Hematopoietic multipotent progenitor cell treated with erythropoietin and hydrocortisone succinate and interleukin-3 and kit ligand, for 6 days (in vitro differentiated cells): ENCODE data around the gene HDDC3.

Source experiments
- DNase-seq: peaks from one replicate; pipeline ENCODE4 v3.0.0-alpha.2; 2015

The HDDC3 gene

DNA sequence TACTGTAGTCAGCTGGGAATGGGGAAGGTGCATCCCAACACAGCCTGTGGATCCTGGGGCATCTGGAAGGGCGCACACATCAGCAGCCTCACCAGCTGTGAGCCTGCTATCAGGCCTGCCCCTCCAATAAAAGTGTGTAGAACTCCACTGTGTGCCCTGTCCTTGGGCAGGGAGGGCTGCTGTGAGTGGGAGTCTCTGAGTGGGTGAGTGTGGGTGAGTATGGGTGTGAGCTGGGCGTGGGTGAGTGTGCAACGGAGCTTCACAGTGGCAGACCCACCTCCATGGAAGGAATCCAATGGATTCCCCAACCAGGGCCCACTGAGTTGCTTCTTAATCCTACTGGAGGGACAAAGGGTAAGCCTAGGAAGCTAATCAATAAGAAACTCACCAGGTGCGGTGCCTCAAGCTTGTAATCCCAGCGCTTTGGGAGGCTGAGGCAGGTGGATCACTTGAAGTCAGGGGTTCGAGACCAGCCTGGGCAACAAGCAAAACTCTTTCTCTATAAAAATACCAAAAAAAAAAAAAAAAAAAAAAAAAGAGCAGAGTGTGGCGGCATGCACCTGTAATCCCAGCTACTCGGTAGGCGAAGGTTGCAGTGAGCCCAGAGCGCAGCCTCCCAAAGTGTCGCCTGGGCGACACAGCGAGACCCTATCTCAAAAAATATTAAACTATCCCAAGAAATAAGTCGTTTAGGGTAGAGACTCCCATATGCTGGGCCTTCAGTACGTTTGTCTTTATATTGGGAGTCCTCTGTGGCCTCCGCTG, 21.8 kb upstream of the HDDC3 start:
- no peak for DNase-seq

DNA sequence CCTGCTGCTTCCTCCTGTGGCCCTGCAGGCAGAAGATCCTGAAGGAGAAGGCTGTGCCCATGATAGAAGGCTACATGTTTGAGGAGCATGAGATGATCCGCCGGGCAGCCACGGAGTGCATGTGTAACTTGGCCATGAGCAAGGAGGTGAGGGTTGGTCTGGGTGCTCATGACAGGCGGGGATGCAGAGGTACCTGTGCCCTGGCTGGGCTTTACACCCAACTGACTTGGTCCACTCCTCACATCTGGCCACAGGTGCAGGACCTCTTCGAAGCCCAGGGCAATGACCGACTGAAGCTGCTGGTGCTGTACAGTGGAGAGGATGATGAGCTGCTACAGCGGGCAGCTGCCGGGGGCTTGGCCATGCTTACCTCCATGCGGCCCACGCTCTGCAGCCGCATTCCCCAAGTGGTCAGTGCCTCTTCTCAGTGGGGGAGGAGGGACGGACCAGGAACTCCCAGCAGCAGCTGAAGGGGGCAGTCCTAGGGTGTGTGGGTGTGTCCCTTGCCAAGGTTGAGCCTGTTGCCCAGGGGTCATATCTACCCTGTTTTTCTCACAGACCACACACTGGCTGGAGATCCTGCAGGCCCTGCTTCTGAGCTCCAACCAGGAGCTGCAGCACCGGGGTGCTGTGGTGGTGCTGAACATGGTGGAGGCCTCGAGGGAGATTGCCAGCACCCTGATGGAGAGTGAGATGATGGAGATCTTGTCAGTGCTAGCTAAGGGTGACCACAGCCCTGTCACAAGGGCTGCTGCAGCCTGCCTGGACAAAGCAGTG, 20.7 kb upstream of the HDDC3 start:
- DNase-seq, result no peak

DNA sequence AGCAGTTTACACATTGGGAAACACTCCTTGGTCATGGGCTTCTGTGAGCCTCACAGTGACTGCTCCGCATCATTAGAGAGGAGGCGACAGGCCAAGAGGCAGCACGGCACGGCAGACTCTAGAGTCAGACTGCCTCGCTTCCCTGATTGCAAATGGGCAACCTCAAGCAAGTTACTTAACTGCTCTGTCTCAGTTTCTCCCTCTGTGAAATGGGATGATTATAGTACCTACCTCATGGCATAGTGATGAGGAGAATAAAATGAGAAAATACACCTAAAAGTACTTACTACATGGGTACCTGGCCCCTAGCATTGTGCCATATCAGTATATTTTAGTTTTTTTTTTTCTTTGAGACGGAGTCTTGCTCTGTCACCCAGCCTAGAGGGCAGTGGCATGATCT, 18.3 kb upstream of the HDDC3 start:
- DNase-seq, result no peak

DNA sequence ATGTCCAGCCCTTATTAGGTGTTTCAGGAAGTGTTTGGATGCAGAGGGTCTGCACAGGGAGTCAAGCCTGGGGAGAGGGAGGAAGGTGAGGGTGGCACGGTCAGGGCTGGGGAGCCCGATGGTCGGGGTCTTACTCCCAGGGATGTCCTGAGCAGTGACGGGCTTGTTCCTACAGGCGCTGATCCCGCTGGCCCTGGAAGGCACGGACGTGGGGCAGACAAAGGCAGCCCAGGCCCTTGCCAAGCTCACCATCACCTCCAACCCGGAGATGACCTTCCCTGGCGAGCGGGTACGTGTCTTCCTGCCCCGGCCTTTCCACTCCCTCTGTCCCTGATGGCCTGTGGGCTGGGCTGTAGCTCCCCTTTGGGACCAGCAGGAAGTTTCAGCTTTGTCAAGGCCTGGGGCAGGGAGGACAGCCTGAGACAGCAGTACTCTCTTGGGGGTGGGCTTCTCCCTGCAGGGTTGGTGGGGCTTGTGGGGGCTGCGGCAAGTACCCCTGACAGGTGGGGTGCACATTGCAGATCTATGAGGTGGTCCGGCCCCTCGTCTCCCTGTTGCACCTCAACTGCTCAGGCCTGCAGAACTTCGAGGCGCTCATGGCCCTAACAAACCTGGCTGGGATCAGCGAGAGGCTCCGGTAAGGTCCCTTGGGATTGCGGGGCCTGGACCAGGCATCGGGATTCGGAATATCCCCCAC, 17.8 kb upstream of the HDDC3 start:
- no peak for DNase-seq

DNA sequence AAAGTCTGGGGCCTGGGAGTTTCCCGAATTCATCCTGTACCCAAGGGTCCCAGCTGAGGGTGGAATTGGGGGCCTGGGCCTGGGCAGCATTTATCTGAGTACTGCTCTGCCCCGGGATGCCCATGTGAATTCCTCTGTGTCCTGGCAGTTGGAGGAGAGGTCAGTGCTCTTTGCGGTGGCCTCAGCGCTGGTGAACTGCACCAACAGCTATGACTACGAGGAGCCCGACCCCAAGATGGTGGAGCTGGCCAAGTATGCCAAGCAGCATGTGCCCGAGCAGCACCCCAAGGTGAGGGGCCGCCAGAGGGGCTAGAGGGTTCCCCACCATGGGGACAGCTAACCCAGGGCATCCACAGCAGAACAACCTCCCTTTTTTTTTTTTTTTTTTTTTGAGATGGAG, 16.2 kb upstream of the HDDC3 start:
- no peak for DNase-seq

DNA sequence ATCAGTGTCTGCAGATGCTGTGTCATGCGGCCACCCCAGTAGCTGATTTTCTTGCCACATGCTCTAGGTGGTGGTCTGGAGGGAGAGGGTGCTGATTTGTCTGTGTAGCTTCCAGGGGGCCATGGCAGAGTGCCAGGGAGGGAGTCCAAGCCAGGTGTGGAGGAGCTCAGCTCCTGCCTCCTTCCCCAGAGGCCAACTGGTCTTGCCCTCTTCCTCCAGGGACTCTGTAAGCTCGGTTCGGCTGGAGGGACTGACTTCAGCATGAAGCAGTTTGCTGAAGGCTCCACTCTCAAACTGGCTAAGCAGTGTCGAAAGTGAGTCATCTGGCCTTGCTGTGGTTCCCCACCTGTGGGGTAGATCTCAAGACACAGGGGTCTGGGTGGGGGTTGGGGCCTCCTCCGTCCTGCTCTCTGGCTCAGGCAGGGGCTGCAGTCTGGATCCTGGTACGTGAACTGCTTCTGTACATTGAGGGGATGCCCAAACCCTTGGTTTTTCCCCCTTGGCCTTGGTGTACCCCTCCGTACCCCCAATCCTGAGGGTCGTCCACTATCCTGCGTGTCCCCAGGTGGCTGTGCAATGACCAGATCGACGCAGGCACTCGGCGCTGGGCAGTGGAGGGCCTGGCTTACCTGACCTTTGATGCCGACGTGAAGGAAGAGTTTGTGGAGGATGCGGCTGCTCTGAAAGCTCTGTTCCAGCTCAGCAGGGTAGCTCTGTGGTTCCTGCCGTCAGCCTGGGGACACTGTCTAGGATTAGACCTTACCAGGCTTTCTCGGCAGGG, 15.4 kb upstream of the HDDC3 start:
- DNase-seq, result no peak

DNA sequence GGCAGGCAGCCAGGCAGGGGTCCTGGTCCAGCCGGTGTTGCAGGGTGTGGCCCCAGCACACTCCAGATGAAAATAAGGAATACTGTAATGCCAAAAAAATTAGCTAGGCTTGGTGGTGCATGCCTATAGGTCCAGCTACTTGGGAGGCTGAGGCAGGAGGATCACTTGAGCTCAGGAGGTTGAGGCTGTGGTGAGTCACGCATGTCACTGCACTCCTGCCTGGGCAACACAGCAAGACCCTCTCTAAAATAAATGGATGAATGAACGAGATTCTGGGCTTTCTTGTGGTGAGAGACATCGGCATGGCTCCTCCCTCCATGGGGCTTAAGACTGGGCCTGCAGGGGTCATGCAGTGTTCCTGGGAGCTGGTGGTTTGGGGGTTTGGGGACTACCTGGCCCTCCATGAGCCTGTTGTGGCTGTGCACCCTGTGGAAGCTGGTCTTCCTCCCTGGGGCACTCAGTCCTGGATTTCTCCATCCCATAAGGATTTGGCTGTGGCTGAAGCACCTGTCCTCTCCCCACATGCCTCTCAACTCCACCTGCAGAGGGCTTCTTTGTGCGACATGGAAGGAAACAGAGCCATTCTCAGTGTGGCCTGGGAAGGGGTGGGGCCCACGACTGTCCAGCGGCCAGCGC, 14.7 kb upstream of the HDDC3 start:
- DNase-seq, result no peak

DNA sequence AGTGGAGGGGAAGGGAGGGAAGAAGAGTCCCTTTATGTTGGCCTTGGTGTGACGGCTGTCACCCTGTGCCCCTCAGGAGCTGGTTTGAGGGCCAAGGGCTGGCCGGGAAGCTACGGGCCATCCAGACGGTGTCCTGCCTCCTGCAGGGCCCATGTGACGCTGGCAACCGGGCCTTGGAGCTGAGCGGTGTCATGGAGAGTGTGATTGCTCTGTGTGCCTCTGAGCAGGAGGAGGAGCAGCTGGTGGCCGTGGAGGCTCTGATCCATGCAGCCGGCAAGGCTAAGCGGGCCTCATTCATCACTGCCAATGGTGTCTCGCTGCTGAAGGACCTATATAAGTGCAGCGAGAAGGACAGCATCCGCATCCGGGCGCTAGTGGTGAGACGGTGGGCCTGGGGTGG, 14.2 kb upstream of the HDDC3 start:
- DNase-seq, result no peak

DNA sequence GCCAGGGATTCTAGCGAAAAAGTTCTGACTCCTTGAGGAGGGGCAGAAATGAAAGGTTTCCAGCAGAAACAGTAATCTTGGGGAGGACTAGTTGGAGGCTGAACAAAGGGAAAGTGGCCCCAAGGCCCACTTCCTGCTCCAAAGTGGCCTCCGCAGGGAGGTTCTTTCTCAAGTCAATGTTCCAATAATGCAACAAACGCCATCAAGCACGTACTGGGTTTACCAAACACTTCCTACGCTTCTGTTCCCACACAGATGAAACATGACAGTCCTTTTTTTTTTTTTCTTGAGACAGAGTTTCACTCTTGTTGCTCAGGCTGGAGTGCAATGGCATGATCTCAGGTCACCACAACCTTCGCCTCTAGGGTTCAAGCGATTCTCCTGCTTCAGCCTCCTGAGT, 12.7 kb upstream of the HDDC3 start:
- DNase-seq, result no peak

DNA sequence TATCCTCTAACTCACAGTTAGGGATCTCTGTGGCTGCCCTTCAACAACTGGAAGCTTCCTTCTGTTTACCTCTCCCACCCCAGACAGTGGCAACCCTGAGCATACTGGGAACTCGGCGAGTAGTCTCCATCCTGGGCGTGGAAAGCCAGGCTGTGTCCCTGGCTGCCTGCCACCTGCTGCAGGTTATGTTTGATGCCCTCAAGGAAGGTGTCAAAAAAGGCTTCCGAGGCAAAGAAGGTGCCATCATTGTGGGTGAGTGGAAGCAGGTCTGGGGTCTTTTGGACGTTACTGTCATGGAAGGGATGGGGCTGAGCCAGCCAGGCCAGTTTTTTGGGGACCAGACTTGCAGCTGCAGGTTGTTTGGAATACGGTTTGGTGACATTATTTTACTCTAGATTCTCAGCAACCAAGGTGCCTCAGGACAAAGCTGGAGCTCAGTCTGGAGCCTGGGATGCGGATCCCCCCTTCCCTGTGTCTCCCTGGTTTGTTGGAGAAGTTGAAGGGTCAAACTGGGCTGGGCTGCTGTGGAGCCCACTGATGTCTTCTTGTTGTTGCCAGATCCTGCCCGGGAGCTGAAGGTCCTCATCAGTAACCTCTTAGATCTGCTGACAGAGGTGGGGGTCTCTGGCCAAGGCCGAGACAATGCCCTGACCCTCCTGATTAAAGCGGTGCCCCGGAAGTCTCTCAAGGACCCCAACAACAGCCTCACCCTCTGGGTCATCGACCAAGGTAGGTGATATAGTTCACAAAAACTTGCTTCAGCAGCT, 10.2 kb upstream of the HDDC3 start:
- DNase-seq, result no peak

DNA sequence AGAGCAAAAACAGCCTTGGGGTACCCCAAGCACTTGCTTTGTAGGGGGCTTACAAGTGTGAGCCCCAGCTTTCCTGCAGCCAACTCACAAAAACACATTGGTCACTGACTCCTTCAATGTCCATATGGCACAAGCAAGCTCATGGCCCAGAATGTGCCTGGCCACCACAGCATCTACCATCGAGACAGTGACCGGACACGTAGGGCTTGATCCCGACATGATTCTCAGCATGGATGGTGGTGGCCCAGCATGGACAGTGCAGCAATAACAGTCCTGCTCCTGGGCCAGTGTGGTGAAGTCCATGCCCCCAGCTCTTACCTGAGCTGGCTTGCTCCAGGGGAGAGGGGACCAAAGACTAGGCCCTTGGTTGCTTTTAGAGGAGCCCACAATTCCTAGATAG, 8.7 kb upstream of the HDDC3 start:
- no peak for DNase-seq

DNA sequence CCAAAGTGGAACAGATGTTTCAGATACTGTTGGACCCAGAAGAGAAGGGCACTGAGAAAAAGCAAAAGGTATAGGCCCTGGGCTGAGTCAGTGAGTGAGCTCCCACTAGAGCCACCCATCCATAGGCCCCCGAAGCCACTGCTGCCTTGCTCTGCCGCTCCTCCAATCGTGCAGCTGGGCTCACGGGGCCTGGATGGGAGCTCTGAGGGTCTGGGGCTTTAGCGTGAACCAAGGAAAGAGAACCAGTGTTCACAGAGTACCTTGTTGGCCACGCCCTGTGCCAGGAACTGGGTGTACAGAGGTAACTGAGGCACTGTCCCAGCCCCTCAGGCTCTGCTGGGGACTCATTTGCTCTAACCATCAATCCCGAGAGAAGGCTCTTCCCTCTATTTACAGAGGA, 7.4 kb upstream of the HDDC3 start:
- no peak for DNase-seq

DNA sequence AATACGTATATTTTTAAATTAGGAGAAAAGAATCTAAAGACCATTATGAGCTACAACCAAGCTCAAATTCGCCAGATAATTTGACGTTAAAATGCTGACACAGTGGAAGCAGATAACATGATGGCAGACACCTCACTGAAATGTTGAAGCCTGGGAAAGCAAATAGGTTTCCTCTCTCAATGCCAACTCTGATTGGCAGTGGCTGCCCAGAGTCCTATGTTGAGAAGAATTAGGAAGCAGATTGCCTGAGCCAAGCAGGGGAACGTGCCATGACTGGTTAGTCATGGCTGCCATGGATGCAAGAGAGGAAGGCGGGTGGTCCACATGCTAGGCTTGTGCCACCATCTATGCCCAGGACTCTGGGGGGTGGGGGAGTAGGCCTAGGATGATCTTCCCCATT, 5.9 kb upstream of the HDDC3 start:
- no peak for DNase-seq

DNA sequence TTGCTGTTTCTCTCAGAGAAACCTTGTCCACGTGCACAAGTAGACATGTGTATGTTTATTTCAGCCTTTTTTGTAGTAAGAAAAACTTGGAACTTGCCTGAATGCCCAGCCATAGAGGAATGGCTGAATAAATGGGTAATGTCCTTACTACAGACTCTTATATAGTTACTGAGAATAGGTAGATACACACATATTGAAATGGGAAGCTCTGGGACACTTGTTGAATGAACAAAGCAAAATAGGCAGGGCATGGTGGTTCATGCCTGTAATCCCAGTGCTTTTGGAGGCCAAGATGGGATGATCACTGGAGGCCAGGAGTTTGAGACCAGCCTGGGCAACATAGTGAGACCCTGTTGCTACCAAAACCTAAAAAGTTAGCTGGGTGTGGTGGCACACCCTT, 4.5 kb upstream of the HDDC3 start:
- DNase-seq, result no peak

DNA sequence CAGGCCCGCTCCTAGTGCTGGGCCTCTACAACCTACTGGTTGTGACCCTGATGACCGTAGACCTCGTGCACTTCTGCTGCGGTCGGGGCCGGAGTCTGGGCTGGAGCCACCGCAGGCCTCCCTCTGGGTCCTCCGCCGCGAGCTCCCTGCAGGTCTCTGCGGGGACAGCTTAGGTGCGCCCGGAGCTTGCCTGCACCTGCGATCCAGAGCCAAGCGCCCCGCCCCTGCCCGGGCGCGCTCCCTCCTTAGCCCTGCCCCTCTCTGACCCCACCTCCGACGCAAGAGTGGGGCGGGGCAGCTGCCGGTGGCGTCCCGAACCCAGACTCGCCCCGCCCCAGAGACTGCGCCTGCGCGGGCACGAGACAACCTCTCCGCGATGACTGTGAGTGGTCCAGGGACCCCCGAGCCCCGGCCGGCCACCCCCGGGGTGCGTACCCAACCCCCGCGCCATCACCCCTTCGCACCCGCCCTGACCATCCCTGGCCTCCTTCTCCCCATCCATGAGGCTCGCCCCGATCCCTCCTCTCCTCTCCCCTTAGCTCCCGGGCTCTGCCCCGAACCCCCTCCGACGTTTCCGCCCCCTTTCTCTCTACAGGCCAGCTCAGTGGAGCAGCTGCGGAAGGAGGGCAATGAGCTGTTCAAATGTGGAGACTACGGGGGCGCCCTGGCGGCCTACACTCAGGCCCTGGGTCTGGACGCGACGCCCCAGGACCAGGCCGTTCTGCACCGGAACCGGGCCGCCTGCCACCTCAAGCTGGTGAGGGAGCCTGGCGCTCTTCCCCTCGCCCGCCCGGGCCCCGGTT, 2.8 kb upstream of the HDDC3 start, which contains the start of gene UNC45A:
UNC45A (plus strand) TSS at position 337 of the 803 bp plus-strand sequence; CDS start at position 377, 40 bp downstream.
- DNase-seq, result peak; percentile 95

DNA sequence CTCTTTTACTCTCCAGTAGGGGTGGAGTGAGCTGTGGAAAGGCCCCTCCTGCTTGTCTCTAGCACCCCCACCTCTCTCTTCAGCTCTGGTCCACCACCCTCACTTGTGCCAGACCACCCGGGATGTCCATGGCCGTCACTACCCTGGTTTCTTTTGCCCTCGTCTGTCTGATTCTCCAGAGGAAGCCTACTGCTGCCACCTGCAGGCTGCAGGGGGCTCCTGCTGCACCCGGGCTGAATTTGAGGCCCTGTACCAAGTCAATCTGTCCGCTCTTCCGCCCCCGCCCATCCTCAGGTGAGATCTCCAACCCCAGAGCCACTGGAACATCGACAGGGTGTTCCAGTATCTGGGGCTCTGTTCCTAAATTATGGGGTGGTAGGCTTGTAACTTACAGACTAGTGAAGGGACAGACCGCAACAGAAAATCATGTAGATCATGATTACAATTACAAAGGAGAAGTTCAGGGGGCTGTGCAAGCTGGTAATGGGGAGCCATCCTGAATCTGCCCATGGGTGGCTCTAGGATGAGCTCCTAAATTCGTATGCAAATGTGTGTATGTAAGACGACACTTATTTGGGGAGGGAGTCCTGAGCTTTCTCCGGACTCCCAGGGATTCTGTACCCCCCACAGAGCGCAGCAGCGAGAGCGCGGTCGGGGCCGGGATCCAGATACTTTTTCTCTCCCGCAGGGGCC, 2.1 kb upstream of the HDDC3 start:
- peak; percentile 92 for DNase-seq

DNA sequence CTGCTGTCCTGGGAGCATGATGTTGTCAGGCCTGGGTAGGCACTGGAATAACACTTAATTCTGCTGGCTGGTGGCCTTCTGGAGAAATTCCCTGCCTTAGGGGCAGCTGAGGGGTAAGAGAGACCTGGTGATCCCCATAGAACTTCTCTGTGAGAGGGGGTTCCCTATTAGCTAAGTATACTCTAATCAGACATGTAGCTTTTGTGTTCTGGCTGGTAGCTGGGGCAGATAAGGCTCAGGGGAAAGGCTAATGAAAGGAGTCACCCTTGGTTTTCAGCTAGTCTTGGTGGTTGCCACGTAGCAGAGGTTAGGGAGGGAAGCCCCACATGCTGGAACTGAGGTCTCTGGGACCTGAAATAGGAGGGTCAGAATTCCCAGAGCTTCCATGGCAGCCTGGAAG, 952 bp upstream of the HDDC3 start:
- DNase-seq, result peak; percentile 90

DNA sequence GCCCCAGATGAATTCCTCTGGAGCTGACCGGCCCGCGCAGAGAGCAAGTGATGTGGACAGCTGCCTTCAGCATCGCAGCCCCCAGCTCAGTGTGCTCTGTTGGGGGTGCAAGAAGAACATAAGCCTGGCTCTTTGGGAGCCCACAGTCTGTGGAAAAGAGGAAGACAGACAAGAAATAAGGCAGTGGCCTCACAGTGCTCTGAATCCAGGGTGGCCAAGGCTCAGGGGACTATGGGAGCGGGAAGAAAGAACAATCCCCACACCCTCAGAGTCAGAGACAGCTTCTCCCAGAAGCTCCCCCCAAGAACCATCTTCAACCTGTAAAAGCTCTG, 277 bp upstream of the HDDC3 start:
- DNase-seq, result no peak

DNA sequence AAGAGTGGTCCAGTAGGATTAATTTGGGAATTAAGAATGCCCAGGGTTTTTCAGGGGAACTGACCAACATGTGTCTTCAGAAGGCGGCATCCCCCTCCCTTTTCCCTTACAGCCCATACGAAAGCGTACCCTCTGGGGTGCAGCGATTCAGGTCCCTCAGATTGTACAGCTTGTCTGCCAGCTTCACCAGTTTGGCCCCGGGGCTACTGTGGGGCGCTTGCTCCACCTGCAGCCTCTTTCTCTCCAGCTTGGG, 848 bp downstream of the HDDC3 start:
- DNase-seq, result no peak

DNA sequence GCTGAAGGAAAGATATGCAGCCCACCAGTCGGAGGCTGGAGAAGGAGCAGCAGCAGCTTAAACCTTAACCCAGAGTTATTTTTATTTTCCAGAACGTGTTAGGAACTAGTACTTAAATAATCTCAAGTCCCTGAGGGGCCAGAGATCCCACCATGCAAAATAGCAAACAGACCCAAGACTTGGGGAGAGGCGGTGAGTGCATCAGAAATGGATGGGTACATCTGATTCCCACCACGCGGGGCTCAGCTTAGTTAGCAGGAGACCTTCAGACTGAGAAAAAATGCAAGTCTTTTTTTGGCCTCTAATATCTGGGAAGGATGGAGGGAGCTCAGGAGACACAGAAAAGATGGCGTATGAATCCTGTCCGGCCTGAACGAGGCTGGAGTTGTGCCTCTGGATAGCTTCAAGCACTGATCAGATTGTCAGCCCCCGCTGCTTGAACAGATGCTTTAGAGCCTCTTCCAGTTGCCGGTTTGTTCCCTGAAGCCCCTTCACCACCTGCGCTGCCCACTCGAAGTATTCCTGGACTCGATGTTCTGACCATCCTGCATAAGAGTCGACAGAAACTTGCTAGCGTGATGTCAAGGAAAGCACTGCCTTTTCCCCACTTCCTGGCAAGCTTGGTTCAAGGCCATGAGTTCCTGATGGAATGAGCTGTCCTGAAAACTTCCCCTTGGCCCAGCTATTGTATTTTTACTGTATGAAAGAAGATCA, 1.3 kb downstream of the HDDC3 start:
- DNase-seq, result no peak
